Pancreas (tissue), 10 donors: ENCODE results near the gene PSENEN. TPM values are rescaled to one million over a fixed set of nuclear protein-coding genes. Genes with fewer than 3 reads are reported as not detected.

Experiments
- ATAC-seq, 4 donors: fragments of 200-7000 bp; cut with Tn5 transposase; one replicate each; pipeline versions ENCODE4 v1.8.0 to v1.9.1; 2020; ENCODE audit warnings: mild to moderate bottlenecking in 4 of 4, moderate library complexity in 4 of 4
- DNase-seq, 6 donors: peaks; one replicate each; pipeline ENCODE4 v3.0.0-alpha.2; 2020
- FAIRE-seq: peaks from 2 replicates; lab custom pipeline; 2012; peaks lifted over from hg19 to GRCh38; lab: Jason Lieb, UNC
- H3K27ac ChIP-seq, 4 donors: fragments of 200-600 bp; sonication (generic); 1 replicate in 3 of 4; 2 replicates in 1 of 4; pipeline versions ENCODE4 v1.5.0 to v1.8.0; 2020
- H3K27me3 ChIP-seq, 4 donors: fragments of 200-600 bp; one replicate each; pipeline ENCODE4 v1.8.0; 2021
- H3K36me3 ChIP-seq, 3 donors: fragments of 200-600 bp; sonication (generic) in 1 of 3; one replicate each; pipeline versions ENCODE4 v1.5.0 to v1.8.0; 2020 to 2021
- H3K4me1 ChIP-seq, 3 donors: fragments of 200-600 bp; one replicate each; pipeline ENCODE4 v1.8.0; 2021
- H3K4me3 ChIP-seq, 4 donors: fragments of 200-600 bp; sonication (generic) in 2 of 4; one replicate each; pipeline versions ENCODE4 v1.5.0 to v1.8.0; 2020 to 2021
- H3K9me3 ChIP-seq, 4 donors: fragments of 200-600 bp; one replicate each; pipeline ENCODE4 v1.8.0; 2021
- WGBS, 2 donors: extraction: QIAGEN DNeasy Blood & Tissue Kit; methylation state at CpG; one replicate each; pipeline ENCODE4 v1.1.7; 2013; 5-methylcytosine and 5-hydroxymethylcytosine counted together
- intact Hi-C, 3 donors: fragments of 100-400 bp; cut with DNase I; formaldehyde crosslinking; loops; one replicate each; pipeline versions ENCODE4 v1.11.1 to v1.14.2; 2022
- polyA plus RNA-seq, 2 donors: library from polyadenylated mRNA; stranded (reverse); fragments of 200-250 nt; gene quantifications; one replicate each; pipeline ENCODE4 v1.2.3, GENCODE V29; 2013
- total RNA-seq, 6 donors: library from RNA; stranded (reverse); fragmentation: NEBNext Ultra II Directional in 4 of 6; extraction: Animal tissue kit (Norgen Biotek cat#: 25700) in 4 of 6; gene quantifications; one replicate each; pipeline versions ENCODE4 v1.2.1 to v1.2.4, GENCODE V29; 2021 to 2023
- TF ChIP-seq, protein P1 (sequence below), 4 donors: fragments of 200-600 bp; sonication (generic) in 3 of 4; IDR thresholded peaks; one replicate each; pipeline versions ENCODE4 v1.5.0 to v1.8.0; 2021; ENCODE audit warnings: antibody characterized with exemption in 4 of 4
- donor health status: healthy with polysubstance abuse.
- donor health status: DM: no; HTN: no; CAD: no; lungs with moderate emphysema.
- donor health status: DM: no; HTN: no; CAD: no.
- donor health status: control.
- donor health status: control.
- donor health status: Bipolar disorder and iron deficiency.
- donor health status: DM: yes; HTN: yes; CAD: no.
- donor health status: DM: no; HTN: no; CAD: no.
- donor health status: DM: no; HTN: no; CAD: no.
- donor health status: DM: yes; HTN: yes; CAD: no.

PSENEN gene
- total and polyA plus RNA-seq, 8 donors: 26.7 to 64.6 (median 36.3) TPM

DNA sequence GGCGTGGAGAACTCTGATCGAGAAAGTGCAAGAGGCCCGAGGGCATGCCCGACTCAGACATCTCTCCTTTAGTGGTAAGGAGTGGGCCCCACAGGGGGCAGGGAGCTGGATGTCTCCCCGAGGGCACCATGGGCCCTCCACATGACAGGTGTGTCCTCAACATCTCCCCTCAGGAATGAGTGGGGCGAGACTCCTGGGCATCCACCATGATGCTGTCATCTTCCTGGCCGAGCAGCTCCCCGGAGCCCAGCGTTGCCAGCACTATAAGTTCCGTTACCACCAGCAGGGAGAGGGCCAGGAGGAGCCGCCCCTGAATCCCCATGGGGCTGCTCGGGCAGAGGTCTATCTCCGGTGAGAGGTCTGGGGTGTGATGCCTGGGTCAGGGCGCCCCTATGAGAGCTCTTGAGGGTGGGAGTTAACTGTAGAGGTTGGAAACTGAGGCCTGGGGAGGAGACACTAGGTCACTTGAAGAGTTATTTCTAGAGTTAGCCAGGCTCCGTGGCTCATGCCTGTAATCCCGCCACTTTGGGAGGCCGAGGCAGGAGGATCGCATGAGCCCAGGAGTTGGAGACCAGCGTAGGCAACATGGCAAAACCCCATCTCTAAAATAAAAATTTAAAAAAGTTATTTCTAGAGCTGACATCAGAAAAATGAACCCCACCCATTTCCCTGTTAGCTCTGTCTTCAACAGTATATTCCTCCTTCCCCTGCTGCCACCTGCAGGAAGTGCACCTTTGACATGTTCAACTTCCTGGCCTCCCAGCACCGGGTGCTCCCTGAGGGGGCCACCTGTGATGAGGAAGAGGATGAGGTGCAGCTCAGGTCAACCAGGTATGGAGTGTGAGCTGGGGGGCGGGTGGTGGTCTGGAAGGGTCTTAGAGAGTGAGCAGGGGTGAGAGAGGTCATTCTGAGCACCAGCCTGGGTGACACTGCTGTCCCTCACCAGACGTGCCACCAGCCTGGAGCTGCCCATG is 8.3 kb upstream of the PSENEN start:
- FAIRE-seq (no peak), DNase-seq (peak in 2 of 6 donors; percentile 35 to 52), ATAC-seq (no peak)
- Histone ChIP-seq H3K27me3 (no peaks in the 10 kb centered on the region), H3K36me3 (peaks cover 4 to 16% (median 5%) of the 10 kb centered on the region in 3 donors), H3K9me3 (no peaks in the 10 kb centered on the region), H3K27ac (no peak overlapping the region), H3K4me3 (no peak overlapping the region), H3K4me1 (peaks cover 0 to 4% (median 0%) of the 10 kb centered on the region in 3 donors)
- TF ChIP-seq, protein P1, sequence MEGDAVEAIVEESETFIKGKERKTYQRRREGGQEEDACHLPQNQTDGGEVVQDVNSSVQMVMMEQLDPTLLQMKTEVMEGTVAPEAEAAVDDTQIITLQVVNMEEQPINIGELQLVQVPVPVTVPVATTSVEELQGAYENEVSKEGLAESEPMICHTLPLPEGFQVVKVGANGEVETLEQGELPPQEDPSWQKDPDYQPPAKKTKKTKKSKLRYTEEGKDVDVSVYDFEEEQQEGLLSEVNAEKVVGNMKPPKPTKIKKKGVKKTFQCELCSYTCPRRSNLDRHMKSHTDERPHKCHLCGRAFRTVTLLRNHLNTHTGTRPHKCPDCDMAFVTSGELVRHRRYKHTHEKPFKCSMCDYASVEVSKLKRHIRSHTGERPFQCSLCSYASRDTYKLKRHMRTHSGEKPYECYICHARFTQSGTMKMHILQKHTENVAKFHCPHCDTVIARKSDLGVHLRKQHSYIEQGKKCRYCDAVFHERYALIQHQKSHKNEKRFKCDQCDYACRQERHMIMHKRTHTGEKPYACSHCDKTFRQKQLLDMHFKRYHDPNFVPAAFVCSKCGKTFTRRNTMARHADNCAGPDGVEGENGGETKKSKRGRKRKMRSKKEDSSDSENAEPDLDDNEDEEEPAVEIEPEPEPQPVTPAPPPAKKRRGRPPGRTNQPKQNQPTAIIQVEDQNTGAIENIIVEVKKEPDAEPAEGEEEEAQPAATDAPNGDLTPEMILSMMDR (IDR thresholded peaks at IDR 0.05): no peak
- WGBS, 2 donors: 90 to 92% methylated on average over 22 of the region's 22 CpGs
- intact Hi-C loops: no loop called here

DNA sequence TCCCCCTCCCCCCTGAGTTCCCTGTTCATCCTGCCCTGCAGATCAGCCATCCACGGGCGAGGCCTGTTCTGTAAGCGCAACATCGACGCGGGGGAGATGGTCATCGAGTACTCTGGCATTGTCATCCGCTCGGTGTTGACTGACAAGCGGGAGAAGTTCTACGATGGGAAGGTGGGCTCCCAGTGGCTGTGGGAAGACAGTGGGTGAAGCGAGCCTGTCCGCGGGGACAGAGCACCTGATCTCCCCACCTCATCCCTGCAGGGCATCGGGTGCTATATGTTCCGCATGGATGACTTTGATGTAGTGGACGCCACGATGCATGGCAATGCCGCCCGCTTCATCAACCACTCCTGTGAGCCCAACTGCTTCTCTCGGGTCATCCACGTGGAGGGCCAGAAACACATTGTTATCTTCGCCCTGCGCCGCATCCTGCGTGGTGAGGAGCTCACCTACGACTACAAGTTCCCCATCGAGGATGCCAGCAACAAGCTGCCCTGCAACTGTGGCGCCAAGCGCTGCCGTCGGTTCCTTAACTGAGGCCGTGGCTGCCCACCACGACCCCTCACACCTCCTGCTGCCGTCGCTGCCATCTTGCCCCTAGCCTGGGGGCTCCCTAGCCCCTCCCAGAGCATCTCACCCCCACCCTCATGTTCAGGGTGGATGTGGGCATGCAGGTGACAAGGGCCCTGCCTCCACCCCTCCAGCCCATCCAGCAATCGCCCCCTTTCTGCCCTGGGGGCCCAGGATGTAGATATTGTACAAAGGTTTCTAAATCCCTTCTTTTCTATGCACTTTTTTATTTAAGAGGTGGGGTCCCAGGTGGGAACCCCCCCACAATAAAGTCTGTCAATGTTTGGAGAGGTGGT is 7.2 kb upstream of the PSENEN start:
- FAIRE-seq: no peak
- TF ChIP-seq, protein P1 (IDR thresholded peaks at IDR 0.05): no peak

DNA sequence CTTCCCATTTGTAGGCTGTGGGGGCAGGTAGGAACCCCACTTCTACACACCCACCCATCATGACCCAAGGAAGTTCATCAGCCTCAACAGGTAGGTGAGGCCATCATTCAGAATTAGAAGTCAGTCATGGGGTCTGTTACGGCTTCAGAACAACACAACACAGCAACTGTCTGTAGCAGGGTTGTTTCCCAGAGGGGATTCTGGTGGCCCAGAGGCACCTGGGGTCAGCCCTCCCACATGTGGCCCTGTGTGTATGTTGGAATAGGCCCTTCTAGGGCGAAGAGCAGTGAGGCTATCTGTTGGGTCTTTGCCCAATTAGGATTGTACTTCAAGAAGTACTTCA is 6.6 kb upstream of the PSENEN start:
- intact Hi-C loops: no loop called here
- no peaks in the 10 kb centered on the region for H3K9me3 ChIP-seq
- H3K4me3 ChIP-seq: no peak overlapping the region
- no peak for ATAC-seq
- FAIRE-seq: no peak
- 68 to 81% methylated on average over 2 of the region's 2 CpGs for WGBS, 2 donors
- H3K27ac ChIP-seq: peak overlapping the region in 1 of 4 donors; percentile 17
- H3K4me1 ChIP-seq: peaks cover 0 to 4% (median 0%) of the 10 kb centered on the region in 3 donors
- no peak for DNase-seq
- TF ChIP-seq, protein P1 (IDR thresholded peaks at IDR 0.05): no peak
- H3K36me3 ChIP-seq: peaks cover 0 to 10% (median 5%) of the 10 kb centered on the region in 3 donors
- no peaks in the 10 kb centered on the region for H3K27me3 ChIP-seq

More for the DNA sequence above, 7.2 kb upstream of the PSENEN start:
- no peaks in the 10 kb centered on the region for H3K9me3 ChIP-seq
- 92% methylated on average over 37 of the region's 37 CpGs for WGBS, 2 donors
- H3K27ac ChIP-seq: no peak overlapping the region
- ATAC-seq (no peak), DNase-seq (peak in 2 of 6 donors; percentile 46 to 71)
- no peaks in the 10 kb centered on the region for H3K27me3 ChIP-seq
- peaks cover 0 to 10% (median 5%) of the 10 kb centered on the region in 3 donors for H3K36me3 ChIP-seq
- intact Hi-C loops: no loop called here
- H3K4me3 ChIP-seq: no peak overlapping the region
- peaks cover 0 to 4% (median 0%) of the 10 kb centered on the region in 3 donors for H3K4me1 ChIP-seq

DNA sequence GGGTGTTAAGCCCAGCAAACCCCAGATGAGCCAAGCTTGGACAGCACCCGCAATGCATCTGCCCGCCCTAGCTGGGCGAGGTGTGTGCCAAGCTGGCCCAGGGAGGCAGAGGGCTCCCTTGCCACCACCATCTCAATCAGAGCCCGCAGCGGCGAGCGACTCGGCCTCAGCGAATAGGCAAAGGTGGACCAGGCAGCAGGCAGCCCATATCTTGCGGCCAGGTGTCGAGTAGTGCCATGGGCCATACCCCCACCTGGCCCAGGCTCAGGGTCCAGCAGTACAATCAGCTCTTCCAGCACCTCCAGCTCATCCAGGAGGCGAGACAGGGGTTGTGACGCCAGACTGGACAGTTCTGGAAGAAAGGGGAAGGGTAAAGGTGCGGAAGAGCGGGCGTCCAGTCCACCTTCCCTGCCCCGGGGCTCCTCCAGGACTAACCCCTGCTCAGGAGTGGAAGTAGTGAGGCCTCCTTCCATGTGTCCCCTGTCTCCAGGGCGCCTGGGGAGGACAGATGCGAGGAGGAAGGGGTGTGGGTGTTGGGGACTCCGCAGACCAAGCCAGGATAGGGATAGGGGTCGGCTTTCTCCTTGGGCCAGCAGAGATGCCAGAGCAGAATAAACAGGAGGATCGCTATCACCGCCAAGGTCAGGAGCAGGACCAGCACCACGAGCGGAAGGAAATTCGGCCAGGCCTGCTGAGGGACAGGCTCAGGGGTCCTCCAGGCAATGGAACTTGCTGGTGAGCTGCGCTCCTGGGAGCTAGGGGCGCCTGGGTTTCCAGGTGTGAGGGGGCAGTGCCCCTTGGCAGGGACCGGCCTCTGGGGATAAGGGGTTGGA is 6.0 kb upstream of the PSENEN start:
- ATAC-seq (no peak), FAIRE-seq (no peak), DNase-seq (peak in 3 of 6 donors; percentile 39 to 79 (median 50))
- Histone ChIP-seq H3K4me1 (peaks cover 2 to 8% (median 6%) of the 10 kb centered on the region in 3 donors), H3K4me3 (peak overlapping the region; percentile 27 to 60 (median 54)), H3K27me3 (no peaks in the 10 kb centered on the region), H3K27ac (peak overlapping the region; percentile 42 to 80 (median 78)), H3K9me3 (no peaks in the 10 kb centered on the region), H3K36me3 (peaks cover 0 to 10% (median 5%) of the 10 kb centered on the region in 3 donors)
- WGBS, 2 donors: 58 to 66% methylated on average over 29 of the region's 29 CpGs
- intact Hi-C loops: no loop called here
- TF ChIP-seq, protein P1 (IDR thresholded peaks at IDR 0.05): no peak
